BJ (cell line): ENCODE measurements around the gene COX17. TPM values are rescaled to one million over a fixed set of nuclear protein-coding genes. Genes with fewer than 3 reads are reported as not detected.

Experiments
- CTCF ChIA-PET: fragments of 350-600 bp; formaldehyde crosslinking; extraction: SDS; loops from one replicate; lab custom pipeline; 2021; ENCODE audit warnings: antibody characterized with exemption, inconsistent platforms; lab: Yijun Ruan, JAX
- POLR2A ChIA-PET: fragments of 300-600 bp; sonication (Branson Sonifier 250); formaldehyde crosslinking; extraction: SDS; loops from one replicate; lab custom pipeline; 2021; ENCODE audit warnings: antibody characterized with exemption; lab: Charles Lee
- DNase-seq: peaks from one replicate; pipeline ENCODE4 v3.0.0-alpha.2; 2011; ENCODE audit warnings: low read depth
- H3K27me3 ChIP-seq: 2 replicates; pipeline ENCODE4 v1.6.0; 2011; ENCODE audit warnings: low read length; ENCODE audit not compliant: control insufficient read depth, insufficient read depth
- H3K36me3 ChIP-seq: 2 replicates; pipeline ENCODE4 v1.5.1; 2011; ENCODE audit warnings: low read length; ENCODE audit not compliant: control insufficient read depth, insufficient read depth
- H3K4me3 ChIP-seq: 2 replicates; pipeline ENCODE4 v1.5.1; 2011; ENCODE audit warnings: low read depth, mild to moderate bottlenecking, control low read depth, low read length
- polyA plus RNA-seq: library from polyadenylated mRNA; depleted of rRNA; stranded (reverse); fragments of >200 nt; gene quantifications from 2 replicates; pipeline ENCODE4 v1.2.3, GENCODE V29; 2011; rRNA removed
- TF ChIP-seq, protein P1 (sequence below): IDR thresholded peaks from 2 replicates; pipeline ENCODE4 v1.5.1; 2011; ENCODE audit warnings: low read depth, mild to moderate bottlenecking, control low read depth, inconsistent platforms, low read length, moderate library complexity; ENCODE audit not compliant: insufficient read depth

Gene COX17
- polyA plus RNA-seq, 1 experiment: 48.1 TPM

DNA sequence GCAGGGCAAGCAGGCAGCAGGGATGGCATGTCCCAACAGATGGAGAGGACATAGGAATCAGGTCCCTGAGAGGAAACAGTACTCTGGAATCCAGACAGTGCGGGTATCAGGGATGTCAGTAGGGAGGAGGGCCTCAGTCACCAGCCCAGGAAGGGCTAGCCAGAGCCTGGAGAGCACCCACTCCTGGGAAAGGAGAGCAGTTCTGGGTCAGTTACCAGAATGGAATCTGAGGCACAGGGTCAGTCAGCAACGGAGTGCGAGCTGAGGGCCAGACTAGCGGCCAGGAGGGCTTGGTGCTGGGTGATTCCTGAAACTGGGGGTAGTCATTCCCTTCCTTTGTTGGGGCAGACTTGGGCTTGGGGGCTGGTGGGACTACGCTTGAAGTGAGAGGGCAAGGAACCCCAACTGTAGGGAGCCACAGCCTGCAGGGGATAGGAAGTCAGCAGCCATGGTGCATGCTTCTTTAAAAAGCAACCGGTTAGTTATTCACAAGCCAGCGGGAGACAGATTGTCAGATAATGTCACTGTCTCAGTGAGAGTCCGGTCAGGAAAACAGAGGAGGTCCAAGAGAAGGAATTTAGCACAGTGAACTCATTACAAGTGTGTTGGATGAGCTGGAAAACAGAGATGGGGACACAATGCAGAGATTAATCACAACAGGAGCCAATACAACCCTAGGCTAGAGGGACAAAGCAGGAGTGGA is 51.6 kb downstream of the COX17 start:
- POLR2A ChIA-PET: no interaction called here
- DNase-seq: no peak
- Histone ChIP-seq H3K4me3 (no peak overlapping the region), H3K27me3 (peaks cover 2% of the 10 kb centered on the region; the same call in 1 of the 2 replicates), H3K36me3 (no peaks in the 10 kb centered on the region)
- CTCF ChIA-PET: no interaction called here
- TF ChIP-seq, protein P1, sequence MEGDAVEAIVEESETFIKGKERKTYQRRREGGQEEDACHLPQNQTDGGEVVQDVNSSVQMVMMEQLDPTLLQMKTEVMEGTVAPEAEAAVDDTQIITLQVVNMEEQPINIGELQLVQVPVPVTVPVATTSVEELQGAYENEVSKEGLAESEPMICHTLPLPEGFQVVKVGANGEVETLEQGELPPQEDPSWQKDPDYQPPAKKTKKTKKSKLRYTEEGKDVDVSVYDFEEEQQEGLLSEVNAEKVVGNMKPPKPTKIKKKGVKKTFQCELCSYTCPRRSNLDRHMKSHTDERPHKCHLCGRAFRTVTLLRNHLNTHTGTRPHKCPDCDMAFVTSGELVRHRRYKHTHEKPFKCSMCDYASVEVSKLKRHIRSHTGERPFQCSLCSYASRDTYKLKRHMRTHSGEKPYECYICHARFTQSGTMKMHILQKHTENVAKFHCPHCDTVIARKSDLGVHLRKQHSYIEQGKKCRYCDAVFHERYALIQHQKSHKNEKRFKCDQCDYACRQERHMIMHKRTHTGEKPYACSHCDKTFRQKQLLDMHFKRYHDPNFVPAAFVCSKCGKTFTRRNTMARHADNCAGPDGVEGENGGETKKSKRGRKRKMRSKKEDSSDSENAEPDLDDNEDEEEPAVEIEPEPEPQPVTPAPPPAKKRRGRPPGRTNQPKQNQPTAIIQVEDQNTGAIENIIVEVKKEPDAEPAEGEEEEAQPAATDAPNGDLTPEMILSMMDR: no peak

DNA sequence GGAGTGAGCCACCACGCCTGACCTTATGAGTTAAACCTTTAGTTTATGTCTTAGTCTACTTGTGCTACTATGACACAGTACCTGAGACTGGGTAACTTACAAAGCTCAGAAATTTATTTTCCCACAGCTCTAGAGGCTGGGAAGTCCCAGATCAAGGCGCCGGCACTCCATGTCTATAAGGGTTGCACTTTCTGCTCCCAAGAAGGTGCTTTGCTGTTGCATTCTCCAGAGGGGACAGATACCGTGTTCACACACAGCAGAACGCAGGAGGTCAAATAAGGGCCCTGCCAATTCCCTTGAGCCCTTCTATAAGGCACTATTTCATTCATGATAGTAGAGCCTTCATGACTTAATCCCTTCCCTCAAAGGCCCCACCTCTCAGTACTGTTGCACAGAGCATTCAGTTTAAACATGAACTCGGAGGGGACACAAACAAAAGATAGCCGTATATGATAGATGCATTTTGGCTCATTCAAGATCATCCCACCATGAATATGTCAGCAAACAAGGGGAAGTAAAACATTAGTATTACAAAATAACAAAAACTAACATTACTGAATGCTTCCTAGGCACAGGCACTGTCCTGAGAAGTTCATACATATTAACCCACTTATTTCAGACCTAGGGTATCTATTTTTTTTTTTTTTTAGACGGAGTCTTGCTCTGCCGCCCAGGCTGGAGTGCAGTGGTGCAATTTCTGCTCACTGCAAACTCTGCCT is 53.0 kb downstream of the COX17 start:
- CTCF ChIA-PET: interaction anchor here (0.7 kb wide), 1 partner anchor 12 kb away, joined by 3 read pairs; no protein-coding TSS in a partner anchor
- POLR2A ChIA-PET: no interaction called here
- Histone ChIP-seq H3K4me3 (no peak overlapping the region), H3K27me3 (peaks cover 2% of the 10 kb centered on the region; the same call in 1 of the 2 replicates), H3K36me3 (no peaks in the 10 kb centered on the region)
- DNase-seq: no peak
- TF ChIP-seq, protein P1: no peak

DNA sequence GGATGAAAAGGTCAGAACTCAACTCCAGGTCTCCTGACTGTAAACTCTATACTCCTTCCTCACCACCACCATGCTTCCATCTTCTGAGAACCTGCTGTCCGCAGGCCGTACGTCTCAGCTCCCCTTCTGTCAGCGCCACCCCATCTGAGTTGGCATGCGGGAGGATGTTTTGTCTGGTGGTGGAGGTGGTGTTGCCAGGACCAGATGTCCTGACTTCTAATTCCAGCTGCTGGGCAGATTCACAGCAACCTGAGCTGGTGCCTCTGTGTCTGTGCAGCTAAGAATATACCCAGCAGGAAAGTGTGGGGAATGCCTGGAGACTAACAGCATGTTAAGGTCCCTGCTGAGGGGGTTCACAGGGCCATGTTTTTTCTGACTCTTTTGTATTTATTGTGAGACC is 56.3 kb downstream of the COX17 start:
- no peaks in the 10 kb centered on the region for H3K36me3 ChIP-seq
- H3K4me3 ChIP-seq: no peak overlapping the region
- TF ChIP-seq, protein P1: no peak
- peaks cover 5% of the 10 kb centered on the region for H3K27me3 ChIP-seq
- ChIA-PET CTCF (interaction anchor here (0.6 kb wide), 1 partner anchor 11 kb away, joined by 3 read pairs; no protein-coding TSS in a partner anchor), POLR2A (no interaction called here)
- no peak for DNase-seq

Other genes starting within 250 kb of the COX17 start
- 34.4 and 35.1 TPM in 2 replicates for gene TMEM39A, start 213.8 kb downstream of the COX17 start, polyA plus RNA-seq
- gene POGLUT1, start 208.4 kb downstream of the COX17 start, polyA plus RNA-seq: 9.3 and 17.1 TPM in 2 replicates
- 52.0 and 69.9 TPM in 2 replicates for gene TIMMDC1, start 178.9 kb downstream of the COX17 start, polyA plus RNA-seq
- gene CD80, start 117.8 kb downstream of the COX17 start, polyA plus RNA-seq: not detected in 2 replicates
- gene ADPRH, start 97.9 kb downstream of the COX17 start, polyA plus RNA-seq: 1.6 and 2.1 TPM in 2 replicates
- not detected in 2 replicates for gene PLA1A, start 79.5 kb downstream of the COX17 start, polyA plus RNA-seq
- 1.9 and 2.3 TPM in 2 replicates for gene POPDC2, start 16.8 kb downstream of the COX17 start, polyA plus RNA-seq
- 0.16 TPM in 1 of 2 replicates, not detected in the other for gene CFAP91, start 25.6 kb upstream of the COX17 start, polyA plus RNA-seq
- gene NR1I2, start 104.7 kb upstream of the COX17 start, polyA plus RNA-seq: not detected in 2 replicates